ENCODE results near the gene PPP2R5E.

- no peak for TF ChIP-seq CTCF (IDR thresholded peaks at IDR 0.05 in 2 of 3, conservative IDR thresholded peaks at IDR 0.05 in 1 of 3; ENCODE audit: control insufficient read depth in 2 of 3, extremely low read depth in 1 of 3, insufficient read depth in 1 of 3, low read depth in 3 of 3, low read length in 3 of 3)
- no peak for TF ChIP-seq FOS (IDR thresholded peaks at IDR 0.05; ENCODE audit: borderline replicate concordance, extremely low read depth, insufficient read length)
- no peak for TF ChIP-seq TAF1 (IDR thresholded peaks at IDR 0.05; ENCODE audit: borderline replicate concordance, low read depth, low read length)
- TF ChIP-seq CHD1 (IDR thresholded peaks at IDR 0.05; ENCODE audit: low read depth, low read length): no peak
- TF ChIP-seq NBN (IDR thresholded peaks at IDR 0.05): no peak
- TF ChIP-seq IKZF1 (conservative IDR thresholded peaks at IDR 0.05): no peak; the same call in 1 of the 2 replicates
- TF ChIP-seq RCOR1 (conservative IDR thresholded peaks at IDR 0.05; ENCODE audit: low read depth, low read length): no peak
- TF ChIP-seq TCF7 (IDR thresholded peaks at IDR 0.05; ENCODE audit: borderline replicate concordance): no peak
Measured at GRCh38 chr14:63512861-63513260, 30.3 kb downstream of the PPP2R5E start.

Measured in GM12878 (cell line).